Gastrocnemius medialis (tissue), 4 donors: ENCODE data around the gene KRT83. TPM values are rescaled to one million over a fixed set of nuclear protein-coding genes. Genes with fewer than 3 reads are reported as not detected.
A peak's percentile ranks its signal among the peaks of the same experiment; 100 is the strongest.

Source experiments
- ATAC-seq, 2 donors: fragments of 150-250 bp; one replicate each; pipeline ENCODE4 v1.9.1; 2016
- DNase-seq, 2 donors: peaks; one replicate each; pipeline ENCODE4 v3.0.0-alpha.2; 2019
- H3K27ac ChIP-seq, 4 donors: fragments of 200-600 bp; sonication (generic); 1 replicate in 1 of 4; 2 replicates in 3 of 4; pipeline ENCODE4 v1.5.1; 2016 to 2018; ENCODE audit warnings: mild to moderate bottlenecking in 2 of 4, moderate library complexity in 1 of 4
- H3K27me3 ChIP-seq, 3 donors: fragments of 200-600 bp; sonication (generic) in 2 of 3; 1 replicate in 1 of 3; 2 replicates in 2 of 3; pipeline versions ENCODE4 v1.5.1 to v1.6.0; 2016 to 2019; ENCODE audit warnings: mild to moderate bottlenecking in 1 of 3, moderate library complexity in 1 of 3
- H3K36me3 ChIP-seq, 2 donors: fragments of 200-600 bp; sonication (generic) in 1 of 2; one replicate each; pipeline ENCODE4 v1.5.1; 2017 to 2018
- H3K4me1 ChIP-seq, 2 donors: fragments of 200-600 bp; sonication (generic) in 1 of 2; one replicate each; pipeline ENCODE4 v1.5.1; 2016 to 2017; ENCODE audit warnings: mild to moderate bottlenecking in 2 of 2
- H3K4me3 ChIP-seq, 4 donors: fragments of 200-600 bp; sonication (generic) in 3 of 4; 1 replicate in 1 of 4; 2 replicates in 3 of 4; pipeline ENCODE4 v1.5.1; 2016 to 2019; ENCODE audit warnings: mild to moderate bottlenecking in 2 of 4
- H3K9me3 ChIP-seq, 3 donors: fragments of 200-600 bp; sonication (generic) in 2 of 3; 1 replicate in 1 of 3; 2 replicates in 2 of 3; pipeline ENCODE4 v1.5.1; 2016 to 2019
- CTCF ChIP-seq, 5 experiments: fragments of 450-650 bp in 3 of 5; fragments of 200-600 bp in 2 of 5; sonication (generic) in 2 of 5; IDR thresholded peaks in 4 of 5; conservative IDR thresholded peaks in 1 of 5; 1 replicate in 4 of 5; 2 replicates in 1 of 5; pipeline ENCODE4 v1.5.1; 2016 to 2019; ENCODE audit warnings: antibody characterized with exemption in 5 of 5, mild to moderate bottlenecking in 3 of 5, moderate library complexity in 3 of 5
- POLR2A ChIP-seq, 2 donors: fragments of 450-650 bp; IDR thresholded peaks; one replicate each; pipeline ENCODE4 v1.6.1; 2017; ENCODE audit warnings: antibody characterized with exemption in 2 of 2, mild to moderate bottlenecking in 2 of 2, moderate library complexity in 2 of 2
- in situ Hi-C, 4 donors: fragments of 200-750 bp; cut with MboI; loops; one replicate each; pipeline versions ENCODE4 v1.15.0 to v1.8.0; 2017; ENCODE audit warnings: low sequenced_read_pairs in 4 of 4
- intact Hi-C: fragments of 100-400 bp; cut with DNase I; formaldehyde crosslinking; loops from one replicate; pipeline ENCODE4 v1.15.1; 2023; ENCODE audit warnings: low total_unique reads
- total RNA-seq, 4 donors: library from RNA; depleted of rRNA; stranded (reverse); fragments of >200 nt; gene quantifications; one replicate each; pipeline versions ENCODE4 v1.1.0 to v1.2.3, GENCODE V29; 2016

The KRT83 gene
- total RNA-seq, 4 donors from 2014 or later, result 0.13 TPM; not detected in 3

- in situ Hi-C loops (no loop called here), intact Hi-C loops (no loop called here)
- Histone ChIP-seq H3K9me3 (peaks cover 0 to 6% (median 3%) of the 10 kb centered on the region in 3 donors), H3K36me3 (no peaks in the 10 kb centered on the region), H3K27ac (no peak overlapping the region), H3K4me3 (no peak overlapping the region), H3K27me3 (peaks cover 0 to 9% (median 3%) of the 10 kb centered on the region in 3 donors), H3K4me1 (no peaks in the 10 kb centered on the region)
- ATAC-seq (no peak), DNase-seq (no peak)
- no peak for TF ChIP-seq POLR2A (IDR thresholded peaks at IDR 0.05)
- no peak for TF ChIP-seq CTCF (IDR thresholded peaks at IDR 0.05 in 4 of 5, conservative IDR thresholded peaks at IDR 0.05 in 1 of 5)
Observed at GRCh38 chr12:52332381-52332780, 11.2 kb upstream of the KRT83 start.

- Histone ChIP-seq H3K36me3 (no peaks in the 10 kb centered on the region), H3K4me3 (no peak overlapping the region), H3K9me3 (peaks cover 0 to 3% (median under 1%) of the 10 kb centered on the region in 3 donors), H3K27ac (no peak overlapping the region), H3K27me3 (peaks cover 0 to 4% (median under 1%) of the 10 kb centered on the region in 3 donors), H3K4me1 (no peaks in the 10 kb centered on the region)
- TF ChIP-seq CTCF (IDR thresholded peaks at IDR 0.05 in 4 of 5, conservative IDR thresholded peaks at IDR 0.05 in 1 of 5) (no peak), POLR2A (IDR thresholded peaks at IDR 0.05) (no peak)
- in situ Hi-C loops, result no loop called here
- ATAC-seq (no peak), DNase-seq (no peak)
- intact Hi-C loops, result no loop called here
Observed at GRCh38 chr12:52331833-52332232, 10.6 kb upstream of the KRT83 start.

GRCh38 chr12:52331039-52331438, 9.8 kb upstream of the KRT83 start:
- Histone ChIP-seq H3K9me3 (peaks cover 0 to 3% (median 0%) of the 10 kb centered on the region in 3 donors), H3K4me1 (no peaks in the 10 kb centered on the region), H3K27me3 (peaks cover 0 to 4% (median 0%) of the 10 kb centered on the region in 3 donors), H3K36me3 (no peaks in the 10 kb centered on the region), H3K4me3 (no peak overlapping the region), H3K27ac (no peak overlapping the region)
- intact Hi-C loops (no loop called here), in situ Hi-C loops (no loop called here)
- no peak for DNase-seq
- TF ChIP-seq CTCF (IDR thresholded peaks at IDR 0.05 in 4 of 5, conservative IDR thresholded peaks at IDR 0.05 in 1 of 5), result no peak
- no peak for TF ChIP-seq POLR2A (IDR thresholded peaks at IDR 0.05)
- no peak for ATAC-seq

GRCh38 chr12:52327830-52328500, 6.8 kb upstream of the KRT83 start:
- Histone ChIP-seq H3K27ac (no peak overlapping the region), H3K4me3 (no peak overlapping the region), H3K36me3 (no peaks in the 10 kb centered on the region), H3K27me3 (peaks cover 0 to 2% (median 0%) of the 10 kb centered on the region in 3 donors), H3K4me1 (no peaks in the 10 kb centered on the region), H3K9me3 (no peaks in the 10 kb centered on the region)
- DNase-seq, result peak in 1 of 2 donors; percentile 4
- TF ChIP-seq CTCF (IDR thresholded peaks at IDR 0.05 in 4 of 5, conservative IDR thresholded peaks at IDR 0.05 in 1 of 5), result peak in 1 of 5 experiments; percentile 2
- no peak for TF ChIP-seq POLR2A (IDR thresholded peaks at IDR 0.05)
- ATAC-seq, result no peak
- intact Hi-C loops (loop anchor here (1.0 to 5.0 kb wide), 5 partner anchors 19 to 176 kb away; no protein-coding TSS in a partner anchor), in situ Hi-C loops (loop anchor here (5.0 kb wide), 1 partner anchor 171 kb away; no protein-coding TSS in a partner anchor)
